IMR-90 (cell line): ENCODE measurements around the gene RXRG. TPM values are rescaled to one million over a fixed set of nuclear protein-coding genes. Genes with fewer than 3 reads are reported as not detected.

Experiments
- ATAC-seq: fragments of 200-7000 bp; cut with Tn5 transposase; 2 replicates; pipeline ENCODE4 v1.9.1; 2020; ENCODE audit warnings: low read depth, mild to moderate bottlenecking, moderate library complexity
- BruUV-seq: library from RNA; stranded (reverse); fragments of 400-500 nt; replicated peaks from 2 replicates; lab custom pipeline; 2021; lab: Mats Ljungman, UMichigan
- CTCF ChIA-PET: fragments of 300-600 bp; formaldehyde crosslinking; extraction: SDS; loops from one replicate; lab custom pipeline; 2021; ENCODE audit warnings: antibody characterized with exemption; lab: Yijun Ruan, JAX
- POLR2A ChIA-PET: fragments of 300-600 bp; sonication (Branson Sonifier 250); formaldehyde crosslinking; loops from one replicate; lab custom pipeline; 2022; ENCODE audit warnings: antibody characterized with exemption; ENCODE audit not compliant: unreplicated experiment; lab: Charles Lee
- DNase-seq: peaks from one replicate; pipeline ENCODE4 v3.0.0; 2013
- H2AFZ ChIP-seq: replicated peaks from 2 replicates; pipeline ENCODE3; 2013; ENCODE audit warnings: low read length, mild to moderate bottlenecking; ENCODE audit not compliant: poor library complexity
- H2AK5ac ChIP-seq: 2 replicates; pipeline ENCODE4 v1.6.1; 2013; ENCODE audit warnings: low read depth, low read length, inconsistent platforms
- H2AK9ac ChIP-seq: replicated peaks from 2 replicates; pipeline ENCODE3; 2013; ENCODE audit warnings: mild to moderate bottlenecking, low read depth, low read length, moderate library complexity; ENCODE audit not compliant: poor library complexity
- H2BK120ac ChIP-seq: 2 replicates; pipeline ENCODE4 v1.6.1; 2013; ENCODE audit warnings: low read depth, low read length, inconsistent platforms
- H2BK15ac ChIP-seq: 3 replicates; pipeline ENCODE4 v1.6.1; 2013; ENCODE audit warnings: low read depth, low read length, inconsistent platforms
- H2BK20ac ChIP-seq: 2 replicates; pipeline ENCODE4 v1.6.1; 2013; ENCODE audit warnings: low read depth, mild to moderate bottlenecking, inconsistent platforms, low read length, moderate library complexity
- H2BK5ac ChIP-seq: 2 replicates; pipeline ENCODE4 v1.6.1; 2013; ENCODE audit warnings: mild to moderate bottlenecking, low read depth, low read length, inconsistent platforms; ENCODE audit not compliant: poor library complexity, severe bottlenecking
- H3K14ac ChIP-seq: replicated peaks from 2 replicates; pipeline ENCODE4 v1.6.1; 2013; ENCODE audit warnings: low read depth, low read length, inconsistent platforms
- H3K18ac ChIP-seq: 2 replicates; pipeline ENCODE4 v1.6.1; 2013; ENCODE audit warnings: low read depth, low read length, control low read depth
- H3K23ac ChIP-seq: 2 replicates; pipeline ENCODE4 v1.6.1; 2013; ENCODE audit warnings: low read depth, low read length, inconsistent platforms
- H3K27ac ChIP-seq: 2 replicates; pipeline ENCODE4 v1.5.1; 2013; ENCODE audit warnings: mild to moderate bottlenecking, control low read depth, low read length; ENCODE audit not compliant: insufficient read depth
- H3K27me3 ChIP-seq: 2 replicates; pipeline ENCODE4 v1.6.1; 2013; ENCODE audit warnings: low read length; ENCODE audit not compliant: control insufficient read depth, insufficient read depth
- H3K36me3 ChIP-seq: 2 replicates; pipeline ENCODE4 v1.6.1; 2013; ENCODE audit warnings: low read length, mixed read lengths; ENCODE audit not compliant: control insufficient read depth, insufficient read depth
- H3K4ac ChIP-seq: 2 replicates; pipeline ENCODE4 v1.6.1; 2013; ENCODE audit warnings: low read depth, low read length, inconsistent platforms
- H3K4me1 ChIP-seq: 2 replicates; pipeline ENCODE4 v1.6.1; 2013; ENCODE audit warnings: low read length, mixed read lengths; ENCODE audit not compliant: control insufficient read depth, insufficient read depth
- H3K4me2 ChIP-seq: 2 replicates; pipeline ENCODE4 v1.6.1; 2013; ENCODE audit warnings: low read depth, mild to moderate bottlenecking, control low read depth, low read length, moderate library complexity
- H3K4me3 ChIP-seq: 2 replicates; pipeline ENCODE4 v1.5.1; 2013; ENCODE audit warnings: low read depth, mild to moderate bottlenecking, control low read depth, low read length, moderate library complexity; ENCODE audit not compliant: insufficient read depth
- H3K56ac ChIP-seq: 2 replicates; pipeline ENCODE4 v1.6.1; 2013; ENCODE audit warnings: low read length, inconsistent platforms; ENCODE audit not compliant: insufficient read depth; ENCODE audit errors: extremely low read depth
- H3K79me1 ChIP-seq, 2 experiments: 2 replicates each; pipeline ENCODE4 v1.6.1; 2013; ENCODE audit warnings: low read length in 2 of 2, inconsistent platforms in 1 of 2, low read depth in 1 of 2
- H3K9ac ChIP-seq: 2 replicates; pipeline ENCODE4 v1.6.1; 2013; ENCODE audit warnings: low read depth, low read length, control low read depth
- H3K9me1 ChIP-seq: 2 replicates; pipeline ENCODE4 v1.6.1; 2013; ENCODE audit warnings: low read length, inconsistent platforms; ENCODE audit not compliant: insufficient read depth
- H3K9me3 ChIP-seq: 2 replicates; pipeline ENCODE4 v1.6.1; 2013; ENCODE audit warnings: low read length; ENCODE audit not compliant: control insufficient read depth, insufficient read depth
- H4K20me1 ChIP-seq: 2 replicates; pipeline ENCODE4 v1.6.1; 2013; ENCODE audit warnings: low read length, inconsistent platforms; ENCODE audit not compliant: insufficient read depth
- H4K5ac ChIP-seq: 2 replicates; pipeline ENCODE4 v1.6.1; 2013; ENCODE audit warnings: mild to moderate bottlenecking, low read depth, low read length, control low read depth
- H4K8ac ChIP-seq, 2 experiments: 2 replicates each; pipeline ENCODE4 v1.6.1; 2013; ENCODE audit warnings: low read depth in 2 of 2, low read length in 2 of 2, control low read depth in 1 of 2, inconsistent platforms in 1 of 2
- H4K91ac ChIP-seq: 2 replicates; pipeline ENCODE4 v1.6.1; 2013; ENCODE audit warnings: low read depth, low read length, inconsistent platforms; ENCODE audit not compliant: insufficient read depth
- BHLHE40 ChIP-seq: fragments of 150-350 bp; IDR thresholded peaks from 2 replicates; pipeline ENCODE4 v1.6.1; 2016; ENCODE audit warnings: mild to moderate bottlenecking, low read depth, low read length
- CEBPB ChIP-seq: IDR thresholded peaks from 2 replicates; pipeline ENCODE4 v1.6.1; 2012; ENCODE audit warnings: low read depth, low read length, improper control_type of control experiment
- CTCF ChIP-seq: conservative IDR thresholded peaks from 2 replicates; pipeline ENCODE4 v1.5.1; 2012; ENCODE audit warnings: mild to moderate bottlenecking, low read depth, low read length, improper control_type of control experiment
- ELK1 ChIP-seq: fragments of 150-350 bp; IDR thresholded peaks from 2 replicates; pipeline ENCODE4 v1.6.1; 2016; ENCODE audit warnings: low read depth, mild to moderate bottlenecking, low read length, moderate library complexity, borderline replicate concordance
- FOS ChIP-seq: fragments of 150-350 bp; IDR thresholded peaks from 2 replicates; pipeline ENCODE4 v1.6.1; 2016; ENCODE audit warnings: low read depth, low read length
- MAFK ChIP-seq: IDR thresholded peaks from 2 replicates; pipeline ENCODE4 v1.6.1; 2012; ENCODE audit warnings: low read depth, low read length, improper control_type of control experiment
- MXI1 ChIP-seq: IDR thresholded peaks from 2 replicates; pipeline ENCODE4 v1.6.1; 2012; ENCODE audit warnings: low read depth, mild to moderate bottlenecking, low read length, moderate library complexity, borderline replicate concordance
- NFE2L2 ChIP-seq: fragments of 150-350 bp; IDR thresholded peaks from 2 replicates; pipeline ENCODE4 v1.6.1; 2016; ENCODE audit warnings: low read depth, mild to moderate bottlenecking, low read length
- RFX5 ChIP-seq: IDR thresholded peaks from 2 replicates; pipeline ENCODE4 v1.8.0; 2012; ENCODE audit warnings: low read depth, mild to moderate bottlenecking, low read length, moderate library complexity
- SMC3 ChIP-seq: fragments of 150-350 bp; IDR thresholded peaks from 2 replicates; pipeline ENCODE4 v1.6.1; 2016; ENCODE audit warnings: low read depth, mild to moderate bottlenecking, antibody characterized with exemption, low read length, moderate library complexity
- USF2 ChIP-seq: fragments of 150-350 bp; IDR thresholded peaks from 2 replicates; pipeline ENCODE4 v1.6.1; 2017; ENCODE audit warnings: mild to moderate bottlenecking, antibody characterized with exemption, low read length, low read depth
- WGBS, 2 experiments: methylation state at CpG; one replicate each; pipeline versions ENCODE4 v1.1.5 to v1.1.7; 2013; ENCODE audit warnings: missing lambda C conversion rate in 2 of 2; ENCODE audit not compliant: insufficient read length in 1 of 2; ENCODE audit errors: extremely low coverage in 2 of 2; 5-methylcytosine and 5-hydroxymethylcytosine counted together
- dilution Hi-C: fragments of 300-500 bp; cut with HindIII; formaldehyde crosslinking; loops from one replicate; pipeline ENCODE4 v1.14.3; 2018; ENCODE audit warnings: low sequenced_read_pairs; ENCODE audit not compliant: unreplicated experiment
- in situ Hi-C: fragments of 300-500 bp; cut with MboI; formaldehyde crosslinking; loops from 3 replicates; pipeline ENCODE4 v1.14.3; 2019; ENCODE audit warnings: low sequenced_read_pairs, inconsistent platforms, mixed read lengths
- intact Hi-C: fragments of 100-400 bp; cut with micrococcal nuclease; formaldehyde crosslinking; loops from 2 replicates; pipeline ENCODE4 v1.10.0; 2022
- polyA plus RNA-seq, 3 experiments: library from polyadenylated mRNA; depleted of rRNA; stranded (reverse); fragments of >200 nt; gene quantifications; 2 replicates each; pipeline ENCODE4 v1.2.3, GENCODE V29; 2012; ENCODE audit warnings: low replicate concordance in 1 of 3
- total RNA-seq: library from RNA; depleted of rRNA; stranded (reverse); fragments of >200 nt; gene quantifications from 2 replicates; pipeline ENCODE4 v1.2.3, GENCODE V29; 2012

The RXRG gene
- total and polyA plus RNA-seq, 2 of the 4 experiments (the other 2 are of a cell fraction): not detected

GRCh38 chr1:165387505-165387904 is 57.4 kb downstream of the RXRG start:
- no peaks in the 10 kb centered on the region for H3K79me1 ChIP-seq
- H3K4me3 ChIP-seq: no peak overlapping the region
- no CpG with 5 or more reads among the region's 2 CpGs for WGBS, 2 experiments
- no peak overlapping the region for H2AK5ac ChIP-seq
- H3K14ac ChIP-seq: no peak overlapping the region
- no peaks in the 10 kb centered on the region for H3K36me3 ChIP-seq
- no peak overlapping the region for H2AK9ac ChIP-seq
- no peaks in the 10 kb centered on the region for H4K20me1 ChIP-seq
- TF ChIP-seq MAFK: no peak
- no peak for TF ChIP-seq BHLHE40
- no peak for TF ChIP-seq SMC3
- no peak for TF ChIP-seq CEBPB
- TF ChIP-seq FOS: no peak
- TF ChIP-seq RFX5: no peak
- TF ChIP-seq CTCF: no peak
- no peak for TF ChIP-seq MXI1
- no peak for TF ChIP-seq ELK1
- TF ChIP-seq NFE2L2: no peak
- TF ChIP-seq USF2: no peak
- in situ Hi-C loops (loop anchor here (25.0 kb wide), 1 partner anchor 550 kb away; no protein-coding TSS in a partner anchor), intact Hi-C loops (no loop called here), dilution Hi-C loops (loop anchor here (25.0 kb wide), 1 partner anchor 200 kb away; no protein-coding TSS in a partner anchor)
- no peaks in the 10 kb centered on the region; the same call in 1 of the 2 replicates for H3K4me1 ChIP-seq
- H2AFZ ChIP-seq: no peak overlapping the region
- H3K4ac ChIP-seq: no peak overlapping the region
- H3K56ac ChIP-seq: no peak overlapping the region
- no peak overlapping the region for H2BK20ac ChIP-seq
- no peak overlapping the region for H3K23ac ChIP-seq
- H3K9me3 ChIP-seq: no peaks in the 10 kb centered on the region
- H4K5ac ChIP-seq: no peak overlapping the region
- ChIA-PET CTCF (no interaction called here), POLR2A (no interaction called here)
- H3K18ac ChIP-seq: no peak overlapping the region
- H2BK5ac ChIP-seq: no peak overlapping the region
- peaks cover 8% of the 10 kb centered on the region for H3K27me3 ChIP-seq
- ATAC-seq (no peak), DNase-seq (no peak)
- no peak overlapping the region for H2BK120ac ChIP-seq
- no peak overlapping the region for H4K8ac ChIP-seq
- H3K9ac ChIP-seq: no peak overlapping the region
- BruUV-seq: no TSS peak
- no peaks in the 10 kb centered on the region for H3K9me1 ChIP-seq
- no peak overlapping the region for H3K27ac ChIP-seq
- no peak overlapping the region for H4K91ac ChIP-seq
- no peak overlapping the region for H2BK15ac ChIP-seq
- no peak overlapping the region for H3K4me2 ChIP-seq
